HepG2 (cell line): Measurements from ENCODE around the gene ZNRF3.

Experiments
- E2F1 ChIP-seq: sonication (generic); formaldehyde crosslinking; IDR thresholded peaks from 2 replicates; pipeline ENCODE4 v1.5.0; 2020; ENCODE audit warnings: missing genetic modification reagents
- POLR2AphosphoS5 ChIP-seq: IDR thresholded peaks from 2 replicates; pipeline ENCODE4 v1.6.1; 2012; ENCODE audit warnings: low read depth, low read length
- SMAD1 ChIP-seq: sonication (generic); formaldehyde crosslinking; IDR thresholded peaks from 2 replicates; pipeline ENCODE4 v1.4.0; 2020; ENCODE audit warnings: missing genetic modification reagents, low read depth, mild to moderate bottlenecking, borderline replicate concordance
- SOX6 ChIP-seq, 2 experiments: fragments of 450-650 bp in 1 of 2; sonication (generic) in 1 of 2; formaldehyde crosslinking in 1 of 2; IDR thresholded peaks; 2 replicates each; pipeline versions ENCODE4 v1.4.0 to v1.6.1; 2017 to 2020; ENCODE audit warnings: antibody characterized with exemption in 1 of 2, mild to moderate bottlenecking in 1 of 2, missing genetic modification reagents in 1 of 2
- SP1 ChIP-seq, 2 experiments: fragments of 450-650 bp in 1 of 2; sonication (generic) in 1 of 2; formaldehyde crosslinking in 1 of 2; IDR thresholded peaks; 2 replicates each; pipeline versions ENCODE4 v1.4.0 to v1.6.1; 2016 to 2020; ENCODE audit warnings: missing genetic modification reagents in 1 of 2
- SP2 ChIP-seq: sonication (generic); formaldehyde crosslinking; IDR thresholded peaks from 2 replicates; pipeline ENCODE4 v1.5.1; 2020; ENCODE audit warnings: mild to moderate bottlenecking, missing genetic modification reagents
- STAT5B ChIP-seq: sonication (generic); formaldehyde crosslinking; IDR thresholded peaks from 2 replicates; pipeline ENCODE4 v1.4.0; 2020; ENCODE audit warnings: missing genetic modification reagents
- TCF7 ChIP-seq: sonication (generic); IDR thresholded peaks from 2 replicates; pipeline ENCODE4 v1.6.1; 2016; ENCODE audit warnings: antibody characterized with exemption, low read depth
- ZFP36 ChIP-seq: fragments of 150-350 bp; IDR thresholded peaks from 2 replicates; pipeline ENCODE4 v1.6.1; 2018; ENCODE audit warnings: borderline replicate concordance, low read length, low read depth; ENCODE audit not compliant: partially characterized antibody
- ZNF33B ChIP-seq: sonication (generic); formaldehyde crosslinking; IDR thresholded peaks from 2 replicates; pipeline ENCODE4 v1.5.1; 2020; ENCODE audit warnings: mild to moderate bottlenecking, missing genetic modification reagents
- TF ChIP-seq, protein P1 (sequence below): sonication (generic); formaldehyde crosslinking; IDR thresholded peaks from 2 replicates; pipeline ENCODE4 v1.4.0; 2020; ENCODE audit warnings: low read depth, missing genetic modification reagents
- TF ChIP-seq, protein P2 (sequence below): sonication (generic); formaldehyde crosslinking; IDR thresholded peaks from 2 replicates; pipeline ENCODE4 v1.5.0; 2020; ENCODE audit warnings: mild to moderate bottlenecking, missing genetic modification reagents, moderate library complexity
- TF ChIP-seq, protein P3 (sequence below): sonication (generic); formaldehyde crosslinking; IDR thresholded peaks from 2 replicates; pipeline ENCODE4 v1.4.0; 2020; ENCODE audit warnings: missing genetic modification reagents

DNA sequence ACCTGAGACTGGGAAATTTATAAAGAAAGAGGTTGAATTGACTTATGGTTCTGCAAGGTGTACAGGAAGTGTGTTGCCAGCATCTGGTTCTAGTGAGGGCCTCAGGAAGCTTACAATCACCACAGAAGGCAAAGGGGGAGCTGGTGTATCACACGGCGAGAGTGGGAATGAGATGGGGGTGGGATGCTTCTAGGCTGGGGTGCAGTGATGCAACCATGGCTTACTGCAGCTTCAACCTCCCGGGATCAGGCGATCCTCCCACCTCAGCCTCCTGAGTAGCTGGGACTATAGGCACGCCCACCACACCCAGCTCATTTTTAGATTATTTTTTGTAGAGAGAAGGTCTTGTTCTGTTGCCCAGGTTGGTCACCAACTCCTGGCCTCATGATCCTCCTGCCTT lies 117.3 kb downstream of the ZNRF3 start:
- TF ChIP-seq E2F1 (CRISPR knock-in tag): no peak
- TF ChIP-seq, protein P1, sequence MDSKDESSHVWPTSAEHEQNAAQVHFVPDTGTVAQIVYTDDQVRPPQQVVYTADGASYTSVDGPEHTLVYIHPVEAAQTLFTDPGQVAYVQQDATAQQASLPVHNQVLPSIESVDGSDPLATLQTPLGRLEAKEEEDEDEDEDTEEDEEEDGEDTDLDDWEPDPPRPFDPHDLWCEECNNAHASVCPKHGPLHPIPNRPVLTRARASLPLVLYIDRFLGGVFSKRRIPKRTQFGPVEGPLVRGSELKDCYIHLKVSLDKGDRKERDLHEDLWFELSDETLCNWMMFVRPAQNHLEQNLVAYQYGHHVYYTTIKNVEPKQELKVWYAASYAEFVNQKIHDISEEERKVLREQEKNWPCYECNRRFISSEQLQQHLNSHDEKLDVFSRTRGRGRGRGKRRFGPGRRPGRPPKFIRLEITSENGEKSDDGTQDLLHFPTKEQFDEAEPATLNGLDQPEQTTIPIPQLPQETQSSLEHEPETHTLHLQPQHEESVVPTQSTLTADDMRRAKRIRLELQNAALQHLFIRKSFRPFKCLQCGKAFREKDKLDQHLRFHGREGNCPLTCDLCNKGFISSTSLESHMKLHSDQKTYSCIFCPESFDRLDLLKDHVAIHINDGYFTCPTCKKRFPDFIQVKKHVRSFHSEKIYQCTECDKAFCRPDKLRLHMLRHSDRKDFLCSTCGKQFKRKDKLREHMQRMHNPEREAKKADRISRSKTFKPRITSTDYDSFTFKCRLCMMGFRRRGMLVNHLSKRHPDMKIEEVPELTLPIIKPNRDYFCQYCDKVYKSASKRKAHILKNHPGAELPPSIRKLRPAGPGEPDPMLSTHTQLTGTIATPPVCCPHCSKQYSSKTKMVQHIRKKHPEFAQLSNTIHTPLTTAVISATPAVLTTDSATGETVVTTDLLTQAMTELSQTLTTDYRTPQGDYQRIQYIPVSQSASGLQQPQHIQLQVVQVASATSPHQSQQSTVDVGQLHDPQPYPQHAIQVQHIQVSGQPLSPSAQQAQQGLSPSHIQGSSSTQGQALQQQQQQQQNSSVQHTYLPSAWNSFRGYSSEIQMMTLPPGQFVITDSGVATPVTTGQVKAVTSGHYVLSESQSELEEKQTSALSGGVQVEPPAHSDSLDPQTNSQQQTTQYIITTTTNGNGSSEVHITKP (CRISPR knock-in tag): no peak
- TF ChIP-seq ZNF33B (CRISPR knock-in tag): no peak
- no peak for TF ChIP-seq STAT5B (CRISPR knock-in tag)
- TF ChIP-seq, protein P2, sequence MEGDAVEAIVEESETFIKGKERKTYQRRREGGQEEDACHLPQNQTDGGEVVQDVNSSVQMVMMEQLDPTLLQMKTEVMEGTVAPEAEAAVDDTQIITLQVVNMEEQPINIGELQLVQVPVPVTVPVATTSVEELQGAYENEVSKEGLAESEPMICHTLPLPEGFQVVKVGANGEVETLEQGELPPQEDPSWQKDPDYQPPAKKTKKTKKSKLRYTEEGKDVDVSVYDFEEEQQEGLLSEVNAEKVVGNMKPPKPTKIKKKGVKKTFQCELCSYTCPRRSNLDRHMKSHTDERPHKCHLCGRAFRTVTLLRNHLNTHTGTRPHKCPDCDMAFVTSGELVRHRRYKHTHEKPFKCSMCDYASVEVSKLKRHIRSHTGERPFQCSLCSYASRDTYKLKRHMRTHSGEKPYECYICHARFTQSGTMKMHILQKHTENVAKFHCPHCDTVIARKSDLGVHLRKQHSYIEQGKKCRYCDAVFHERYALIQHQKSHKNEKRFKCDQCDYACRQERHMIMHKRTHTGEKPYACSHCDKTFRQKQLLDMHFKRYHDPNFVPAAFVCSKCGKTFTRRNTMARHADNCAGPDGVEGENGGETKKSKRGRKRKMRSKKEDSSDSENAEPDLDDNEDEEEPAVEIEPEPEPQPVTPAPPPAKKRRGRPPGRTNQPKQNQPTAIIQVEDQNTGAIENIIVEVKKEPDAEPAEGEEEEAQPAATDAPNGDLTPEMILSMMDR (CRISPR knock-in tag): no peak
- TF ChIP-seq, protein P3, sequence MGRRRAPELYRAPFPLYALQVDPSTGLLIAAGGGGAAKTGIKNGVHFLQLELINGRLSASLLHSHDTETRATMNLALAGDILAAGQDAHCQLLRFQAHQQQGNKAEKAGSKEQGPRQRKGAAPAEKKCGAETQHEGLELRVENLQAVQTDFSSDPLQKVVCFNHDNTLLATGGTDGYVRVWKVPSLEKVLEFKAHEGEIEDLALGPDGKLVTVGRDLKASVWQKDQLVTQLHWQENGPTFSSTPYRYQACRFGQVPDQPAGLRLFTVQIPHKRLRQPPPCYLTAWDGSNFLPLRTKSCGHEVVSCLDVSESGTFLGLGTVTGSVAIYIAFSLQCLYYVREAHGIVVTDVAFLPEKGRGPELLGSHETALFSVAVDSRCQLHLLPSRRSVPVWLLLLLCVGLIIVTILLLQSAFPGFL (CRISPR knock-in tag): no peak
- no peak for TF ChIP-seq ZFP36
- TF ChIP-seq SP2: no peak
- TF ChIP-seq SMAD1 (CRISPR knock-in tag): no peak
- no peak for TF ChIP-seq POLR2AphosphoS5
- no peak for TF ChIP-seq SOX6 (IDR thresholded peaks at IDR 0.05)
- TF ChIP-seq SOX6 (CRISPR knock-in tag; IDR thresholded peaks at IDR 0.05): no peak
- no peak for TF ChIP-seq SP1 (IDR thresholded peaks at IDR 0.05)
- TF ChIP-seq SP1 (CRISPR knock-in tag; IDR thresholded peaks at IDR 0.05): no peak
- no peak for TF ChIP-seq TCF7
